Activated gamma-delta T cell treated with Interleukin-2 at 50 U/mL for 16 hours (primary cell): ENCODE measurements around the gene MAP10.

Experiments
- DNase-seq: peaks from one replicate; pipeline ENCODE4 v3.0.0-alpha.2; 2020

MAP10 gene

GRCh38 chr1:232797856-232798510 is 7.2 kb upstream of the MAP10 start:
- DNase-seq = no peak

DNA sequence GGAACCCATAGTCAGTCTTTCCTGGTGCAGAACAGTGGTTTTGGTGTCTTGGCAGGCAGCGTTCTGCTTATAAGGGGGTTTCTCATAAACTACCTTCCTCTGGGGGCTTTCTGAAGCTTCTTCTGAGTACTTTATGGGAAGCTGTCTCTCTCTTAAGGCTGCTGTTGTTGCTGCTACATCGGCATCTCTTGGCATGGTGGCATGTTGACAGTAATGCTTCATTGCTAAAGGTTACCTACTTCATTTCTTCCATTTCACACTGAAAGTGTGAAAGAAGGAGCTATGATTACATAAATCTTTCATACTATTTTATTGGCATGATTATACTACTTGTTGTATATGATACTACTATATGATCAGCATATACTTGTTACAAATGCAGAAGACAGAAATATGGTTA is 6.3 kb upstream of the MAP10 start:
- no peak for DNase-seq

GRCh38 chr1:232806186-232806510 is 932 bp downstream of the MAP10 start:
- DNase-seq = no peak

DNA sequence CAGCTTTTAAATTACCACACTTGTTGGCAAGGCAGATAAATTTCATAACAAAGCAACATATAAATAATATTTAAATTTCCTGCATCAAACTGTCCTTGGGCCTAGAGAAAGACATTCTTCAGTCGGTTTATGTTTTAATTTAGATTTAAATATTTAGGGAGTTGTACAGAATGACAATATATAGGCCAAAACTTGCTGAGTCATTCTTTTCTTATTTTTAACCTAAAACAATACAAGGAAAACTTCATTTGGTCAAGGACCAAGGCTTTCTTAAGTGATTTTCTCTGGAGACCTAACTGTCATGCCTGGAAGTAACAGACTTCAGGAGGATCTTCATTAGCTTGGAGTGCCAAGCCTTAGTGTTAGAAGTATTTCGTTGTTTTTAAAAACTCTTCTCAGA is 5.6 kb downstream of the MAP10 start:
- DNase-seq = no peak

GRCh38 chr1:232812560-232812959 is 7.3 kb downstream of the MAP10 start:
- no peak for DNase-seq

- no peak for DNase-seq
Observed at GRCh38 chr1:232813097-232813496, 7.9 kb downstream of the MAP10 start.

DNA sequence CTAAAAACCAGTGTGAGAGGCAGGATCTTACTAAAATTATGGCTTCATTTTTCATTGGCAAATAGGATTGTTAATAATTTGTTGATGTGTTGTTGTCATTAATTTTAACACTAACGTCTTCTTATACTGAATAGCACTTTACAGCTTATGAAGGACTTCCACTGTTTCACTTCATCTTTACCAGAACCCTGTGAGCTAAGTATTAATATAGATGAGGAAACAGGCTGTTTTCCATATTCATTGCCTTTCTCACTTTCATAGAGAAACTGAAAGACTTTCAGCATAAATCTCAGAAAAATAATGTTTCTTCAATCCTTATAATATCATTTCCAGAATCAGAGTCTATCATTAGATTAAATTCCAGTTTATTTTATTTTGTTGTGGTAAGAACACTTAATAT is 8.5 kb downstream of the MAP10 start:
- DNase-seq = no peak

DNA sequence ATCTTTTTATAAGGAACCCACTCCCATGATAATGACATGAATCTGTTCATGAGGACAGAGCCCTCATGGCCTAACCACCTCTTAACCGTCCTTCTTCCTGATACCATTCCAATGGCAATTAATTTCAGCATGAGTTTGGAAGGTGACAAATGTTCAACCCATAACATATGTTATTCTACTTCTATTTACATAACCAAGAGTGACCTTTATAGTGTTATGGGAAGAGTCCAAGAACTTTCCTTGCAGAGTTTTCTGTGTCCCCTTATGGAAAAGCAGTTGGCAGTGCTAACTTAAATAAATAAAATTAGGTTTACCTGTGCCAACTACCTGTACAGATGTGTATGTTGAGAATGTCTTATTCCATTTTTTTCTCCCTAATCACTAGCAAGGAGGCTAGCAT is 11.1 kb downstream of the MAP10 start:
- no peak for DNase-seq

DNA sequence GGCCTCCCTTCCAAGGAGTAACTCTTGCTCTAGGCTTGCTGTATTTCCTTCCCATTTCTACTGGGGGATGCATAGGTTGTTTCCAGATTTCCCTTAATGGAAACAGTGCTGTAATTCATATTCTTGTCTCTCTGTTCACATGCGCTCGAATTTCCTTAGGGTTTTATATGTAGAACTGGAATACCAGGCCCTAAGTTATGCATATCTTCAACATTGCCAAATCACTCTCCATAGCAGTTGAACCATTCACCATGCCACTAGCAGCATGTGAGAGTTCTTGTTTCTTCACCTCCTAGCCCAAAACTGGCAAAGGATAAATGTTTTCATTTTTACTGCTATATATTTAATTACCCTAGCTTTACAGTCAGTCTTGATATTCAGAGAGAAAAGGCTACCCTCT is 12.8 kb downstream of the MAP10 start:
- DNase-seq = no peak

DNA sequence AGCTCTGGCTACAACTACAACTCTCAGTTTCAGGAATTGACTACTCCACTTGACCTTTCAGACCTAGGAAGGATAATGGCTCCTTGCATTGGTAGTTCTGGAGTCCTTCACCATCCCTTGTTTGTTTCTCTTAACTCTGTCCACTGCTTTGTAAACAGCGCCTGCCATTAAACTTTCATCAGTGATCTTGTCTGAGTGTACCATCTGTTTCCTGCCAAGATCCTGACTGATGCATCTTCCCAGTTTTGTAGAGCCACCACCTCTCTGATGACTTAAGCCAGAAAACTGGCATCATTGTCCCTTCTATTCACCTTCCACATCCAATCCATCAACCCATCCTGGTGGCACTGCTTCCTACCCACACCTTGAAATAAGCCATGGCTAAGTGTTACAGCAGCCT is 15.2 kb downstream of the MAP10 start:
- DNase-seq = no peak

GRCh38 chr1:232822530-232822929 is 17.3 kb downstream of the MAP10 start:
- DNase-seq = no peak

DNA sequence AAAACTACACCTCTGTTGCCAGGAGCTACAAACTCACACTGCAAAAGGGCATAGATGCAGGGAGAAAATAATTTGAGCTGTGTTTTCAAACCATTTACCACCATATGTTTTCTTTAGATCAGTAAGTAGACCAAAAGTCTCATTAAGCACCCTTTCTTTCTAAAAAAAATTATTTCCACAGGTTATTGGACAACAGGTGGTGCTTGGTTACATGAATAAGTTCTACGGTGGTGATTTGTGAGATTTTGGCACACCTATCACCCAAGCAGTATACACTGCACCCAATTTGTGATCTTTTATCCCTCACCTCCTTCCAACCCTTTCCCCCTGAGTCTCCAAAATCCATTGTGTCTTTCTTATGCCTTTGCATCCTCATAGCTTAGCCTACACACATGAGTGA is 21.1 kb downstream of the MAP10 start:
- no peak for DNase-seq

DNA sequence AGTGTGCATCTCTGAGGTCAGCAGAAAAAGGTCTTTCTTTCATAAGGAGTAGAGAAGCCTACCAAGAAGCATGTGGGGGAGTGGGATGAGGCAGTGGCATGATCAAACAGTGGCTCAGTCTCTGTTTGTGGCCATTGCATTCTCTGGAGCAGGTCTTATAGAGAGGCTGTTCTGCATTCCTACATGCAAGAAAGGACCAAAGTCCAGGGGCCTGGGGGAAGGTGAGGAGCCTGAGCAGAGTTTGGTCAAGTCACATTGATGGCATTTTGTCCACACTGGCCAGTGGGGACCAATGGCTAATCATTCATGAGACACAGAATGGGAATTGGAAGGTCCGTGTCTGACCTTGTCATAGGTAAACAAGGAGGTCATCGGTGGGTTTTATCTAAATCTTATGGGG is 25.4 kb downstream of the MAP10 start:
- no peak for DNase-seq

DNA sequence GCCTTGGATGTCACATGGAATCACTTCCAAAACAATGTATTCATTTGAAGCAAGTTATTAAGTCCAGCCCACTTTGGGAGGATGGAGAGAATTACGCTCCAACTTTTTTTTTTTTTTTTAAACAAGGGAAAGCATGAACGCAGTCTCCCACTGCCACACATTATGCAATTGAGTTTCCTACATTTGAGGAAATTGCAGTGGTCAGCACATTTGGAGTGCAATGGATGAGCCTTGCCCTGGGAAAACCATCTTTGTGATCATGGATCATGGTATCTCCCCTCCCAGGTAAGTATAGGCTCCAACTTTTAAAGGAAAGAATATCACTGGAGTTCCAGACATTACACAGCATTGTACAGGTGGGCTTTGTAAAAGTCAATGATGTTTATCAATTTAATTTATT is 26.7 kb downstream of the MAP10 start:
- DNase-seq = no peak

GRCh38 chr1:232834066-232834465 is 28.9 kb downstream of the MAP10 start:
- DNase-seq = no peak

DNA sequence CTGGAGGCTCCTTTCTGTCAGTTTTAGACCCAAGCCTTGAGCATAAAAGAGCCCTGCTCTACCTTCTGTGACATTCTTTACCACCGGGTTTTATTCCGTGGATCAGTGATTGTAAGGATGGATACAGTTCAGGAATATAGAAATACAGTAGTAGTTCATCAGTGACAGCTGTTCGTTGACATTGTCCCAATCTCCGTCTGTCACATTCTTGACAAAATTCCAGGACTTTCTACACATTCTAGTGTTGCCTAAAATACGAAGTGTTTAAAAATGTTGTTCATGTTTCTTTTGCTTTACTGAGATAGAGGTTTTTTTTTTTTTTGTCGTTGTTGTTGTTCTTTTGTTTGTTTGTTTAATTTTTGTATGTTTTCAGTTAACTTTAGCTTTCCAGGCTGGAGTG is 29.9 kb downstream of the MAP10 start:
- no peak for DNase-seq

DNA sequence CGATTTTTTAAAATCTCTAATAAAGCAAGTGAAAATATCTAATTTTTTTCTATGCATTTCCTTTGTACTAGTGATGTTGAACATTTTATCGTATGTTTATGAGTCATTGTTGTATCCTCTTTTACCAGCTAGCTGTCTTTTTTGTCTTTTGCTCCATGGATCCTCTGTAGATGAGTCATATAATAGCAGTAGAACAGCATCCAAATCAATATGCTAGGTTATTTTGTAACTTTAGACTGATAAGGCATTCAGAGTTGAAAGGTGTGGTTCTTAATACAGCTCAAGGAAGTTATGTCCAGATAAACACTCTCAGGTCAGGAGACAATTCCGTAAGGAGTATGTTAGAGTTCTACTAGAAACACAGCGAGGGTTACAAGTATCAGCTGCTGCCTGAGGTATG is 31.9 kb downstream of the MAP10 start:
- DNase-seq = no peak

DNA sequence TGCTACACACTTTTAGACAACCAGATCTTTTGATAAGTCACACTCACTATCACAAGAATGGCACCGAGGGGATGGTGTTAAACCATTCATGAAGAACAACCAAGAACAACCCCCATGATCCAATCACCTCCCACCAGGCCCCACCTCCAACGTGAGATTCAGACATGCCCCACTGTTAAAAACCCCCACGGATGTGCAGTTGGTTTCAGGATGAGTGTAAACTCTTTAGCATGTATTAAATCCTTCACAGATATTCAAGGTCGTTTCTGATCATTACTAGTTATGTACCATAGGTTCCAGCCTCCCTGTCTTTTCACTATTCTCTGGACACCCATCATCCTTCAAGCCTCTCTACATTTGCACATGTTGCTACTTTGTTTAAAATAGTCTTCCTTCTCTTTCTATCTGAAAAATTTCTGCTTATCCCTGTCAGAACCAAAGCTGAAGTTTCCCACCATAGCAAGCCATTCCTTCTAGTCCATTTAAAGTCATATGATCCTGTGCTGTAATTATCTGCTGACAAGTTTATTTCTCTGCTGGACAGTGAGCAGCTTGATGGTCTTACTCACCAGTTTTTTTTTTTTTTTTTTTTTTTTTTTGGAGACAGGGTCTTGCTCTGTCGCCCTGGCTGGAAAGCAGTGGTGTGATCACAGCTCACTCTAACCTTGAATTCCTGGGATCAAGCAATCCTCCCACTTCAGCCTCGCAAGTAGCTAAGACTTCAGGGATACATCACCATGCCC is 36.8 kb downstream of the MAP10 start:
- DNase-seq = no peak

DNA sequence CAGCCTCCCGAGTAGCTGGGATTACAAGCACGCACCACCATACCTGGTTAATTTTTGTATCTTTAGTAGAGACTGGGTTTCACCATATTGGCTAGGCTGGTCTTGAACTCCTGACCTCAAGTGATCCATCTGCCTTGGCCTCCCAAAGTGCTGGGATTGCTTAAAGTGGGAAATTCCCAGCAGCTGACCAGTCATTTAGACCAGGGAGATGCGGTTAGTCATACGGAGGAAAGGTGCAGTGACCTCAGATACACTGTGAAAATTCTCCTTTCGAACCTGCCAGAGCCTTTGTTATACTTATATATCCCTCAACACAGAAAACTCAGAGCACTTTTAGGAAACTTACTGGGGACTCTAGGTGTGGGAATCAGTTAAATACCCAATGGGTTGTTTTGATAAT is 39.6 kb downstream of the MAP10 start:
- no peak for DNase-seq

- no peak for DNase-seq
Observed at GRCh38 chr1:232845406-232845955, 40.3 kb downstream of the MAP10 start.

DNA sequence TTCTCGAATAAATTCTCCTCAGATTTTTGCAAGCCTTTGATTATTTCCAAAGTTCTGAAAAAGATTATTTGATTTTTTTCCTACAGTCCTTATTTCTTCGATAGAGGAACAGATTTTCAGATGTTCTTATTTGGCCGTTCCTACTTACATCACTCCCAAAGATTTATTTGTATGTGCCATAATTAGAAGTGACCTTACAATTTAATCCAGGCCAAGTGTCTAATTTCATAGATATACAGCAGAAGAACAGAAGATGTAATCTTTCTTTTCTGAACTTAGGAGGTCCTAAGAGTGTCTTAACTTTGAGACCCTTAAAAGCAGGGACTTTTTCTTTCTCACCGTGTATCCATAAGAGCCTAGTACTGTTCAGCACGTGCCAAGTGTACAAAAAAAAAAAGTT is 46.3 kb downstream of the MAP10 start:
- DNase-seq = no peak

- no peak for DNase-seq
Observed at GRCh38 chr1:232853994-232854797, 49.0 kb downstream of the MAP10 start.

DNA sequence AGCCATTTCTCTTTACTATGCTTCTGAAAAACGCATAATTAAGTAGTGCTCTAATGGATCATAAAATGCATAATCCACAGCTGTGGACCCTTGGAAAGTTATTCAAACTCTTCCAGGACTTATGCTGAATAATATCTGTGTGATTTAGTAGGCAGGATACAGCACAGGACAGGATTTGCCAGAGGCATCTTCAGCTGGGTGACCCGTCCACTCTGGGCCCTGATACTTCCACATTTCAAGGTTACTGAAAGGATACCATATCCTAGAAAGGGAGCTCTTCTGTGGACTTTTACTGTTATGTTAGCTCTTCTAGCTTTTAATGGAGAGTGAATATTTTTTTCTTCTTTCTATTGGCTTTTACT is 49.6 kb downstream of the MAP10 start:
- no peak for DNase-seq

- DNase-seq = no peak
Observed at GRCh38 chr1:232856541-232856940, 51.3 kb downstream of the MAP10 start.
